GM12878 (cell line): Measurements from ENCODE around the gene FOXP1. TPM values are rescaled to one million over a fixed set of nuclear protein-coding genes. Genes with fewer than 3 reads are reported as not detected.

Source experiments
- ASH2L ChIP-seq: fragments of 300-600, 200-600 bp; sonication (generic); IDR thresholded peaks from 2 replicates; pipeline ENCODE4 v1.6.1; 2017; ENCODE audit warnings: low read depth, mild to moderate bottlenecking, borderline replicate concordance
- BACH1 ChIP-seq: fragments of 450-650 bp; IDR thresholded peaks from 2 replicates; pipeline ENCODE4 v1.6.1; 2017; ENCODE audit warnings: mild to moderate bottlenecking, borderline replicate concordance
- HDAC6 ChIP-seq: fragments of 200-600 bp; sonication (generic); IDR thresholded peaks from one replicate; pipeline ENCODE4 v1.8.0; 2017; ENCODE audit warnings: antibody characterized with exemption; ENCODE audit not compliant: unreplicated experiment
- IKZF2 ChIP-seq, 2 experiments: fragments of 450-650 bp; IDR thresholded peaks; 2 replicates each; pipeline ENCODE4 v1.6.1; 2017; ENCODE audit warnings: mild to moderate bottlenecking in 2 of 2, moderate library complexity in 2 of 2
- IRF3 ChIP-seq: fragments of 450-650 bp; IDR thresholded peaks from 2 replicates; pipeline ENCODE4 v1.6.1; 2014; ENCODE audit warnings: mild to moderate bottlenecking
- LARP7 ChIP-seq: fragments of 450-650 bp; IDR thresholded peaks from 2 replicates; pipeline ENCODE4 v1.6.1; 2017; ENCODE audit warnings: mild to moderate bottlenecking
- NFXL1 ChIP-seq: fragments of 450-650 bp; IDR thresholded peaks from 2 replicates; pipeline ENCODE4 v1.6.1; 2017; ENCODE audit warnings: antibody characterized with exemption, mild to moderate bottlenecking, borderline replicate concordance
- REST ChIP-seq: IDR thresholded peaks from 2 replicates; pipeline ENCODE4 v1.6.1; 2012; ENCODE audit warnings: mild to moderate bottlenecking, low read depth, low read length
- RFX5 ChIP-seq: IDR thresholded peaks from 2 replicates; pipeline ENCODE4 v1.6.1; 2011; ENCODE audit warnings: low read depth, low read length, improper control_type of control experiment
- RUNX3 ChIP-seq: IDR thresholded peaks from 2 replicates; pipeline ENCODE4 v1.6.1; 2012; ENCODE audit warnings: low read length, inconsistent platforms
- SMARCA5 ChIP-seq: fragments of 450-650 bp; IDR thresholded peaks from 2 replicates; pipeline ENCODE4 v1.6.1; 2017; ENCODE audit warnings: mild to moderate bottlenecking
- SMC3 ChIP-seq: IDR thresholded peaks from 2 replicates; pipeline ENCODE4 v1.6.1; 2011; ENCODE audit warnings: low read length, improper control_type of control experiment, borderline replicate concordance
- SP1 ChIP-seq: IDR thresholded peaks from one replicate; pipeline ENCODE4 v1.6.1; 2011; ENCODE audit warnings: low read depth, low read length
- SREBF2 ChIP-seq: IDR thresholded peaks from 2 replicates; pipeline ENCODE4 v1.6.1; 2012; ENCODE audit warnings: mild to moderate bottlenecking, low read length
- STAT3 ChIP-seq: IDR thresholded peaks from 2 replicates; pipeline ENCODE4 v1.6.1; 2011; ENCODE audit warnings: low read depth, low read length, improper control_type of control experiment
- SUZ12 ChIP-seq: fragments of 200-600 bp; sonication (generic); IDR thresholded peaks from one replicate; pipeline ENCODE4 v1.6.1; 2018; ENCODE audit warnings: antibody characterized with exemption, mild to moderate bottlenecking; ENCODE audit not compliant: unreplicated experiment
- TBL1XR1 ChIP-seq: IDR thresholded peaks from 2 replicates; pipeline ENCODE4 v1.6.1; 2012; ENCODE audit warnings: low read depth, low read length, improper control_type of control experiment
- TCF7 ChIP-seq: IDR thresholded peaks from 2 replicates; pipeline ENCODE4 v1.6.1; 2014; ENCODE audit warnings: antibody characterized with exemption, borderline replicate concordance
- USF2 ChIP-seq: IDR thresholded peaks from 2 replicates; pipeline ENCODE4 v1.6.1; 2011; ENCODE audit warnings: low read depth, low read length, improper control_type of control experiment, borderline replicate concordance
- YY1 ChIP-seq: IDR thresholded peaks from 2 replicates; pipeline ENCODE4 v1.6.1; 2011; ENCODE audit warnings: low read depth, mild to moderate bottlenecking, low read length
- ZBTB33 ChIP-seq: fragments of 450-650 bp; IDR thresholded peaks from 2 replicates; pipeline ENCODE4 v1.6.1; 2017; ENCODE audit warnings: mild to moderate bottlenecking
- ZNF217 ChIP-seq: fragments of 450-650 bp; IDR thresholded peaks from 2 replicates; pipeline ENCODE4 v1.6.1; 2017; ENCODE audit warnings: antibody characterized with exemption, mild to moderate bottlenecking
- ZNF274 ChIP-seq: IDR thresholded peaks from one replicate; pipeline ENCODE4 v1.8.0; 2011; ENCODE audit not compliant: insufficient read length, insufficient read depth
- ZNF384 ChIP-seq: IDR thresholded peaks from 2 replicates; pipeline ENCODE4 v1.6.1; 2012; ENCODE audit warnings: low read depth, mild to moderate bottlenecking, low read length, improper control_type of control experiment, borderline replicate concordance
- ZSCAN29 ChIP-seq: fragments of 450-650 bp; IDR thresholded peaks from 2 replicates; pipeline ENCODE4 v1.6.1; 2017; ENCODE audit warnings: mild to moderate bottlenecking, moderate library complexity
- polyA plus RNA-seq, 11 experiments: library from polyadenylated mRNA; depleted of rRNA in 4 of 11; unstranded in 6 of 11; stranded (reverse) in 5 of 11; fragments of >200 nt; fragmentation: Nextera tagmentation in 4 of 11; fragmentation: Illumina TruSeq in 1 of 11; extraction: Ambion mirVana in 4 of 11; extraction: Trizol in 1 of 11; gene quantifications; 1 replicate in 1 of 11; 2 replicates in 10 of 11; pipeline versions ENCODE4 v1.2.1 to v1.2.3, GENCODE V29; 2011 to 2016; ENCODE audit warnings: inconsistent platforms in 2 of 11, missing spikeins in 2 of 11, low read depth in 1 of 11
- total RNA-seq, 4 experiments: library from RNA; depleted of rRNA in 3 of 4; stranded (reverse); fragments of >200 nt in 3 of 4; fragmentation: Illumina TruSeq in 1 of 4; extraction: Trizol in 1 of 4; gene quantifications; 2 replicates each; pipeline versions ENCODE4 v1.2.1 to v1.2.3, GENCODE V29; 2013 to 2021

The FOXP1 gene
- total and polyA plus RNA-seq, 10 of the 15 experiments (the other 5 are each of a cell fraction or from before 2014, with no cell fraction given) = 0.05 to 1.6 (median 0.20) TPM; not detected in 1

GRCh38 chr3:71087143-71088018 lies 496.1 kb downstream of the FOXP1 start (continued):
- no peak for TF ChIP-seq RFX5
- TF ChIP-seq TBL1XR1 = peak; percentile 94
- no peak for TF ChIP-seq ASH2L
- no peak; the same call in 1 of the 2 replicates for TF ChIP-seq SMC3
- TF ChIP-seq ZNF274 = no peak
- TF ChIP-seq ZNF384 = peak; percentile 56
- peak in 1 of 2 experiments; percentile 50; a peak in 1 of 4 replicates for TF ChIP-seq IKZF2 (IDR thresholded peaks at IDR 0.05)
- TF ChIP-seq NFXL1 = no peak
- TF ChIP-seq SP1 = no peak
- 0 out of 2 replicates have a peak, but pooled peaks have one; percentile 10 for TF ChIP-seq REST
- TF ChIP-seq YY1 = no peak
- no peak for TF ChIP-seq SUZ12
- no peak for TF ChIP-seq TCF7
- no peak for TF ChIP-seq SREBF2
- TF ChIP-seq SMARCA5 = 0 out of 2 replicates have a peak, but pooled peaks have one; percentile 18
- no peak for TF ChIP-seq ZBTB33
- TF ChIP-seq IRF3 = no peak
- TF ChIP-seq LARP7 = no peak
- TF ChIP-seq USF2 = no peak
- TF ChIP-seq HDAC6 = no peak
- TF ChIP-seq ZNF217 = peak; percentile 97
- peak; percentile 94 for TF ChIP-seq RUNX3
- TF ChIP-seq BACH1 = no peak
- TF ChIP-seq ZSCAN29 = no peak
- TF ChIP-seq STAT3 = 0 out of 2 replicates have a peak, but pooled peaks have one; percentile 38
